Activated effector memory CD4-positive, alpha-beta T cell treated with anti-CD3 and anti-CD28 coated beads, Interleukin-2, amount 50 U/mL, for 16 hours (primary cell): ENCODE measurements around the gene SNRK.

Experiments used
- DNase-seq: peaks from one replicate; pipeline ENCODE4 v3.0.0-alpha.2; 2020

The SNRK gene

DNA sequence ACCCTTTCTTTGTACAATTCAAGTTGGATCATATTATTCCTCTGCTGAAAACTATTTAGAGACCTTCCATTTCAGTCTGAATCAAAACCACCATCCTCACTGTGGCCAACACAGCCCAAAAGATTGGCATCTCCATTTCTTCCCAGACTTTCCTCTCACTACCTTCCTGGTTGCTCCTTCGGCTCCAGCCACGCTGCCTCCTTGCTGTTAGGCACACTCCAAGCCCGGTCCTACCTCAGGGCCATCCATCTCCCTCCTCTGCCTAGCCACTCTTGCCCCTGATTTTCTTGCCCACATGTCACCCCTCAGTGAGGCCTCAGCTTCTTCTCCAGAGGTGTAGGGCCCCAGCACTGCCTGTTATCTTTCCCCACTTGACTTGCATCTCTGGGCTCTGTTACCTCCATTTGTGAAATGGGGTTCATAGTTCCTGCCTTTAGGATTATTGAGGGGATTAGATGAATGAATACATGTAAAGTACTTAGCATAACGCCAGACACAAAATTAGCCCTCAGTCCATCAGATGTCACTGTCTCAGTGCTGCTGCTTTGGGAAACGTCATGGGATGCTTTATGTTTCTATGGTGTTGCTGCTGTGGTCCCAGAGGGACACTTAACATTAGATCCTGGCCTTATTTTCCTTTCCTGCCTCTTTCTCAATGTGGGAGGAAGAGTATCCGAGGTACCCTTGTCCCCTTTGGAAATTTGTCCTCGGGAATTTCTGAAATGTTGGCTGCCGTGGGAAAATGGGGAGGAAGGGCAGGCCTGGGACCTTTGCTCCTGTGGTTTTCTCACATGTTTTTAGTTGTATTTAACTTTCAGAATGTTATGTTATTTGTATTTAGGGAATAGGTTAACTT lies 31.3 kb downstream of the SNRK start:
- no peak for DNase-seq

DNA sequence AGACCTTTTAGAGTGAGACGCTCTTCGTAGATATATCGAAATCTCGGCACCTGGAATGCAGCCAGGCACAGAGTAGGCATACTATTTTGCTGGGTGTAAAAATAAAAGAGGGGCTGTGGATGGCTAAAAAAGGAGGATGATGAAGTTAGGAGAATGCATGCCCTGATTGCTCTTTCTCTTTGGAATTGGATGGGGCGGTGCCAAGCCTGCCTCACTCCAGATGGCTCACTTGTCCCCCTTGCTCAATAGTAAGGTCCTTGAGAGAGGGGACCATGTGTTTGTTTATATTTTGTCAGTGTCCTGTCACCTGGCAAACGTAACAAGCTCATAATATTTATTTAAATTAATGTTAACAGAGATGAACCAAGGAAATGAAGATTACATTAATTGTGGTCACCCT lies 33.0 kb downstream of the SNRK start:
- no peak for DNase-seq

DNA sequence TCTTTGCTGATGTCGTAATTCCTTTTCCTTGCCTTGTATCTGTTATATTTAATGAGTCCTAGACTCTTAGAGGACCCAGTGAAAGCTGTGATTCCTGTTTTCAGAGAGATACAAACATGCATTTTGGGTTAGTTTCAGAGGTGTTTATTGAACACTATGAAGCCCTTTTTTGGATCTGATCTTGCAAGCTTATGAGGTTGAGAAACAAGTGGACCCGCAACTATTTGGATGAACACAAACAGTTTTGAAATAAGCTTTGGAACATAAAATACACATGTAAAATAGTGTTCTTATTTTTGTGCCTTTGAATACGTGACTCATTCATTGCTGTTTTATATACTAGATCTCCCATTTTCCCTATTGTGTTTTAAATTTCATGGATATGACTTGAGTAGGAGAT lies 33.5 kb downstream of the SNRK start:
- no peak for DNase-seq

DNA sequence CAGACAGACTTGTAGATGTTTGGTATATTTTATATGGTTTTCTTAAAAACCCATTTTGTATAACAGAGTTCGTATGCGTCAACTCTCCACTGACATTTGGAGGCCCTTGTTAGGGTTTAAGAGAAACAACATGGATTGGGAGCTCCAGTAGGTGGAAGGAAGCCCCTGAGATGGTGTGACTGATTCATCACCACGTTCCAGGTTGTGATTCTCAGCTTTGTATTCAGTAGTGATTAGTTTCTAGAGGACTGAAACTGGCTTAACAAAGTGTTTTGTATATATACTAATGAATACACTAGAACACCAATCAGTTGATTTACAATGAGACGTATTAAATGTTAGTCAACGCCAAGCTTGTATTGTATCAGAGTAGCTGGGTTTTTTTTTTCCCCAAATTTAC lies 33.9 kb downstream of the SNRK start:
- no peak for DNase-seq

DNA sequence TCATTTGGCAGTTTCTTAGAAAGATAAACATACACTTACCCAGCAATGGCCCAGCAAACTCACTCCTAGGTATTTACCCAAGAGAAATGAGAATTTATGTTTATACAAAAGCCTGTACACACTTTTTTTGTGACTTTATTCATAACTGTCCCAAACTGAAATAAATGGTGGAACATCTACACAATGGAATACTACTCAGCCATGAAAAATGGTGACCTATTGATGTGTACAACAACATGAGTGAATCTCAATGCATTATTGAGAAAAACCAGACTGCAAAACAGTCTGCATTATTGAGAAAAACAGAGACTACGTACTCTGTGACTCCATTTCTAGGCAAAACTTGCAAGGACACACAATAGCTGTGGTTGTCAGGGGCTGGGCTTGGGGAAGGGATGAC lies 37.2 kb downstream of the SNRK start:
- DNase-seq: no peak

DNA sequence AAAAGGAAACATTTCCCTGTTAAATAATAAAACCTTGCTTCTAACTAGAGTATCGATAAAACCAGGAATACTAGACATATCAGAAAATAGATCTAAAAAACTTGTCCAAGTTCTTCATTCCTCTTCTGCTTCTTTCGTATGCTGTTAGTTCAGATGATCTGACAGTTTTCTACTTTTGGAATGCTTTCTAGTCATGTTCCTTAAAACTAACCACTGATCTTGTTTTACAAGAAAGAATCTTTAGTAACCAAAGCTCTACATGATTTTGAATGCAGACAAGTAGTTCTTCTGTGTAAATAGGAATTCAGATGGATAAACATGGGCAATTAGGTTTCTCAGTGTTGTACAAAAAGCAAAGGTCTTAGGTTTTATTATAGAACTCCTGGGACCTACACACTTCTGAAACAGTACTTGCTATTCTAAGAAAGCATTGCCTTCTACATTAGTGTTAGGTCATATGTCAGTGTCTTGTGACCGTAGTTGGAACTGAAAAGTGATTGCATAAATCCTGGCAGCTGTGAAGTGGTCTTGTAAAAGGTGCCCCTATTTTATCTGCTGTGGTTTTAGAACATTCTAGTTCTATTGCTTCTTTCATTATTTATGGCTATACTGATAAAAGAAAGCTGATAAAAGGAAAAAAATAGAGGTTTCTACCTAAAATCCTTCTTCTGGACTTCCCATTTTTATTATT lies 40.7 kb downstream of the SNRK start:
- no peak for DNase-seq

DNA sequence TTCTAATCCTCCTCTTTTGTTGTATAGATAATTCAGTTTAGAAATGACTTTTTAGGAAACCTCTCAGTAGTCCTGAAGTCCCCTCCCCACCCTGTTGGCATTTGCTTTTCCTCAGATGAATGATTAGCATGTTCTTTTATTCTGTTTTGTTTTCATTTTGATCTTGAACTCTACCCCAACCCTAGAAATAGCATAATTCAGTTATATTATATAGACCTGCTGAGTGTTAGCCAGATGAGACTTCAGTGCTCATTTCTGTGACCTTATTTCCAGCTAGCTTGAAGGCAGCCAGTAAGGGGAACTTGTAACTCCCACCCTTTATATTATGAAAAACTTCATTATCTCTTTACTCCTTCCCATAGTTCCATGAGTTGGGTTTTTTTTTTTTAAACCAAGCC lies 41.2 kb downstream of the SNRK start:
- no peak for DNase-seq

DNA sequence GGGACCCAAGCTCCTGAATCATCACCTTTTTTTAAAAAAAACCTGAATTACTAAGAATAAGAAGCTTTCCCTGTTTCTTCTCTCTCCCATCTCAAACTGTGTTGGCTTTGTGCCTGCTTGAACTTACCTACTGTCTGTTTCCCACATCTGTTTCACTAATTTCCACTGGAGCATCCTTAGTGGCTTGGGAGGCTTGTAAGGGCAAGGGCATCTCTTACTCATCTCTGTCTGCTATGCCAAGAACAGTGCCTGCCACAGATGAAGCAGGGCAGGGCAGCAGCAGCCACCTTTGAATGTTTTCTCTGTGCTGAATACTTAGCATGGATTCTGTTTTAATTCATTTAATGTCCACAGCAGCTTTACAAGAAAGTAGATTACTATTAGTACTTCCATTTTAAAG lies 42.3 kb downstream of the SNRK start:
- DNase-seq: no peak

DNA sequence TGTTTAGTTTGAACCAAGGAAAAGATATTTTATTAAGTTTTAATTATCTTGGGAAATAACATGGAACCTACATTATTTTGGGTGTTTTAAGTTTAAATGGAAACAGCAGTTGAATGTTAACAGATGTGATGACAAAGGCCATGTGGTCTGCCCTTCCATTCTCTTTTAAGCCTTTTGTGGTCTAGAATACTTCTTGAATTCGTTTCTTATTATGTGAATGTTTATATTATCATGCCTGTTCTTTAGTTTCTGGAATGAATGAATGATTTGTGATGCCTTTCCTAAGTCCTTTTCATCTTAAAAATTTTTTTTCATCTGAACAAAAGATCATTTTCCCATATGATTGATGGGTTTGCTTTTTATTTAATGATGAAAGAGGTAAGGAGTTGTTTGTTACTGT lies 44.6 kb downstream of the SNRK start:
- no peak for DNase-seq

DNA sequence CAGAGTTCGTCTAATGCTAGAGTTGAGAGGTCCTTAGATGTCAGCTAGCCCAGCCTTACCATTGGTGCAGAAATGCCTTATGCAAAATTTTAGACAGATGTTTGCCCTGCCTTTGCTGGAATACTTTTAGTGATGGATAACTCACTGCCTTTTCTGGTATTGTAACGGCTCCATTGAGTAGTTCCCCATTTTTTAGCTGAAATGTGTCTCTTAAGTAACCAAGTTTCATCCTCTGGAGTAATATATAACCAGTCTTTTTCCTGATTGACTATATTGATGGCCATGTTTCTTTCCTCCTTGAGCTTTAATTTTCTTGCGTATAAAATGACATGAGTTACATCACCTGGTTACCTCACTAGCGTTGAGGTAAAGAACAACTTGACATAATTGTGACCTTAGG lies 45.0 kb downstream of the SNRK start:
- DNase-seq: no peak

DNA sequence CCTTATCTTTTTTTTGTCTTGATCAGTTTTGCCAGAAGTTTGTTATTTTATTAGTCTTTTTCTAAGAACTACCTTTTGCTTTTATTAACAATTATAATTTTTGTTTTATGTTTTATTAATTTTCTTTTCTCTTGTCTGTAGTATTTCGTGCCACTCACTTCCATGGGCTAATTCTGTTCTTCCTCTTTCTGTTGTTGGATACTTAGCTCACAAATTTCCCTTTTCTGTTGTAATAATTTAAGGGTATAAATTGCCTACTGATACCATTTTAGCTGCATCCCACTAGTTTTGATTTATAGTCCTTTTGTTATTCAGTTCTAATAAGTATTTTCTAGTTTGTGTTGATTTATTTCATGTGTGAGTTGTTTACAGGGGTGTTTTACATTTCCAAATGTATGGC lies 48.6 kb downstream of the SNRK start:
- DNase-seq: no peak

DNA sequence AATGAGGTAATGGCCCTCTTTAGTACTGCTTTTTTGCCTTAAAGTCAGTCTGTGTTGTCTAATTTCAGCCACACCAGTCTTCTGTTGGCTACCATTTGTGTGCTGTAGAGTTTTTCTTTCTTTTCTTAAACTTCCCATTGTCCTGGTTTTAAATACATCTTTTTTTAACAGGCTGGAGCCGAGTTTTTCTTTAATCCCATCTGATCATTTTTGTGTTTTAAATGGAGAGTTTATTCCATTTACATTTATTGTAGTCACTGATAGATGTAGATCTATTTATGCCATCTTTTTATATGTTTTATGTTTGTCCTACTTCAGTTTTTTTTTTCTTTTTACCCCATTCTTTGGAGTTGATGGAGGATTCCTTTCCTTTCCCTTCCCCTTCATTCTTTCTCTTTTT lies 49.5 kb downstream of the SNRK start:
- no peak for DNase-seq

DNA sequence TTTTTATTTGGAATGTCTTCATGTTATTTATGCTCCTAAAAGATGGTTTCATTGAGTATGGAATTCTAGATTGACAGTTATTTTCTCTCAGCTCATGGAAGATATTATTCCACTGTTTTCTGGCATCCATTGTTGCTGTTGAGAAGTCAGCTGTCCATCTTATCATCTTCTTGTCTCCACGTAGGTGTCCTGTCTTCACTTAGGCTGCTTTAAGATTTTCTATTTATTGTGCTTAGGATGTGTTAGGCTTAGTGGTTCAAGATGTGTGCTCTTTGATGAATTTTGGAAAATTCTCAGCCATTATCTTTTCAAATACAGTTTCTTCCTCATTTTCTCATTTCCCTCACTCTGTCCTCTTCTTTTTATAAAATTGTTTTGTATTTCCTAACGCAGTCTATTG lies 52.0 kb downstream of the SNRK start:
- DNase-seq: no peak

DNA sequence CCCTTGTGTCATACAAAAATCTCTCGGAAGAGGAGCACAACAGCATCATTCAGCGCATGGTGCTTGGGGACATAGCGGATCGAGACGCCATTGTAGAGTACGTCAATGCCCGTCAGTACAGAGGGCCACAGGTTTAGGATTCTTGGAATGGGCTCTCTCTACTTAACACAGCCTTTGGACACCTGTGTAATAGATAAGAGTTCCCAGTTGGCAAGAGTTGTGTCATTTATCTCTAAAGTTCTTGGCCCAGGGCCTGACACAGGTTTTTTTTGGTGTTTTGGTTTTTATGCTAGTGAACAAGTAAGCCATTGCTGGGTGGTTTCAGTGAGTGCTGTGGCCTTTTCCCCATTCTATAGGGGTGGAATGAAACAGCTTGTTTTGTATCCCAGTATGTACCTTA lies 54.1 kb downstream of the SNRK start:
- no peak for DNase-seq

DNA sequence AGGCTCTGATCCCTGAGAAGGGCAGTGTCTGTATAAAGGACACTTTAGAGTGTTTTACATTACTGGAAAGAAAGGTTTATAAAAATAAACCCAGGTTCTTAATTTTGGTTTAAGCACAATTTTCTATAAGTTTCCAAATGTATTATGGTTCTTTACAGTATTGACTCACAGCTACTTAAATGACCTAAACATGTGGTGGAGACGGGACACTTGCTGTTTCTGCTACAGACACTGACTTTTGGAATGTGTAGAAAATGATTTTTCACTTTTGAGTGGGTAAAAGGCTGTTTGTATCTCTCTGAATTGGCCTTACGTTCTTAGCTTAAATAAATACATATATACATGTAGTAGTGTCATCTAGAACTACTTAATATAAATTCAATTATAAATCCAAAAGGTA lies 55.4 kb downstream of the SNRK start:
- DNase-seq: no peak

DNA sequence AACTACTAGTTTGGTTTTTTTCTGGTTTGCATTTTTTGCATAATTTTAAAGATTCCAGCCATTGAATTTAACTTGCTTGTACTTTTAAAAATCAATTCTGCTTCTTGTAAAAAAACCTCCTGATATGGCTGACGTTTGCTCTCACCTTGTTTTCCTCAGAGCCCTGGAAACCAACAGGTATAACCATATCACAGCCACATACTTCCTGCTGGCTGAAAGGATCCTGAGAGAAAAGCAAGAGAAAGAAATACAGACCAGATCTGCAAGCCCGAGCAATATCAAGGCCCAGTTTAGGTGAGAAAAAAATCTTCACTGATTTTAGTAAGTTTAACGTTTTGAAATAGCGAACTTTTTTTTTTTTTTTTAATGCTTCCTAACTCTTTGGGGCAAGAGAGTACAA lies 56.8 kb downstream of the SNRK start:
- DNase-seq: no peak

DNA sequence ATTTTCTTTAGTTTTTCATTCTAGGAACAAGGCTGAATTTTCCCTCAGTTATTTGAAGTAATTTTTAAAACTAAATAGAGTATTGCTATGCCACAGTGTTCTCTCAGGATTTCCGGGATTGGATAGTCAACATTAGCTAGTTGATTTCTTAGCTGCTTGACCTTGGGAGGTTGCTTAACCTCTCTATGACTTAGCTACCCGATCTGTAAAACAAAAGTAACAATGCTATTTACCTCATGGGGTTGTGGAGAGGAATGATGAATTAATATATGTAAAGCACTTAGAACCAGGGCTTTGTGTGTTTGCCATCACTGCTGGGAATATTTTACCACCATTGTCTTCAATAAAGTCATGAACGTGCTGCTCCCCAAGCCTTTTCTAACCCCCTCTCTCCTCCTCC lies 57.5 kb downstream of the SNRK start:
- no peak for DNase-seq

DNA sequence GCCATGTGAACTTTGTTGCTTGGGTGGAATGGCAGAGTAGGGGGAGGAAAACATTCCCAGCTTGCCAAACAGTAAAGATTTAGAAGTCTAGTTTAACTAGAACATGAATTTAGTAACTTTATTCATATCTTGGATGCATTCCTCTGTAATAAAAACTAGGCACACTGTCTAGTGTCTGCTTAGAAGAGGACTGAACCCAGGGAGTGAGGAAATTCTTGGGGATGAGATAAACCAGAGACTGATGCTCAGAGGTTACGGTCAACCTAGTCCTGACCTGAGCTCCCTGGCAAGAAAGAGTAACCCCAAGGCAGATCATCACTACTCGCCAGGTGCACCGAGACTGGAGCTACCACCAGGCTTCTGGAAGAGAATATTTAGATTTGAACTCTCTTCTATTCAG lies 58.2 kb downstream of the SNRK start:
- no peak for DNase-seq

DNA sequence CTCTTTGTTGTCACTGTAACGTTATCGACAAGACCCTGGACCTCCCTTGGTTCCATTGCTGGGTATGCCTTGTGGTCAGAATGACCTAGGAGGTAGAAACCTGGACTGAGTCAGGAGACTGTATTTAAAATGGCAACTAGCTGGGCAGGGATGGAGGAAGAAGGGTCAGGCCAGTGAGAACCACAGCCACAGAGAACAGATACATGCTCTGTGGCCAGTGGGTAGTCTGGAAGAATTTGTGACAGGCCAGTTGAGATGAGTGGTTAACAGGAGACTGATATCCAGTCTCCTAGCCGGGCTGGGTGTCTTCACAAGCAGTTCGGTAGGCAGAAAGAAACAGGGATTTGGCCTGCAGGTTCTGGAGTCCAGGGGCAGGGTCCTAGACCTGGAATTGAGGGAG lies 58.9 kb downstream of the SNRK start:
- no peak for DNase-seq

DNA sequence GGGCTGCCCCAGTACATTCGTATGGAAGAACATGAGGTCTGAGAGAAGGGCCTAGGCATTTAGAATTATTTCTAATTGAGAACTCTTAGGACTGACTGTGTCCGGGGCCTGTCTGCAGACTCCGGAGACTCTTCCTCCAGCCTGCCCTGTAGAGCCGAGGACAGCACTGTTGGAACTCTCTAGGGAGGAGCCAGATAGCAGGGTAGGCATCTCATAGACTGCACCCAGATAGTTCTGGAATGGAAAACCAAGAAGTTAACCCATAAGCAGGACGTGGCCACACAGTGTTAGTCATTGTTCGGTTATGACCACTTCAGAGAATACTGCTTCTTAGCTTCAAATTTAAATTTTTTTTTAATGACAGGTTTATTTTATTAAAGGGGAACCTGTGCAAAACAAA lies 59.5 kb downstream of the SNRK start:
- no peak for DNase-seq

DNA sequence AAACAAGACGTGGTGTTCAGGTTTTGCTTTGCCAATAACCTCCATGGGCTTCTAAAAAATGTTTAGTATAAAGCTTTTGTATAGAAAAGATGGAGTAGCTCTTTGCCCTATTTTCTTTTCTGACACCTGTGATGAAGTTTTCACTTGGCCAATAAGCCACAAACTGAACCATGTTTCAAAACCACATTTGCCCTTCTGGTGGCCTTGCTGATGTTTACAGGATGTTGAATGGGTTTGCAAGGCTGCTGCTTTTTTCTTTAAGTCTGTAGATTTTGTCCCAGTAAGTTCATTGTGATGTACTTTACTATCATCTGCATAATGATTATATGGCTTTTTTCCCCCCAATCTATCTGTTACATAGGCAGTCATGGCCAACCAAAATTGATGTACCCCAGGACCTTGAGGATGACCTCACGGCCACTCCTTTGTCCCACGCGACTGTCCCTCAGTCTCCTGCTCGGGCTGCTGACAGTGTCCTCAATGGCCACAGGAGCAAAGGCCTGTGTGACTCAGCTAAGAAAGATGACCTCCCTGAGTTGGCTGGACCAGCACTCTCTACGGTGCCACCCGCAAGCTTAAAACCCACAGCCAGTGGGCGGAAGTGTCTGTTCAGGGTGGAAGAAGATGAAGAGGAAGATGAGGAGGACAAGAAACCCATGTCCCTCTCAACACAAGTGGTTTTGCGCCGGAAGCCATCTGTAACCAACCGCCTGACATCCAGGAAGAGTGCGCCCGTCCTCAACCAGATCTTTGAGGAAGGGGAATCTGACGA lies 60.8 kb downstream of the SNRK start:
- no peak for DNase-seq

DNA sequence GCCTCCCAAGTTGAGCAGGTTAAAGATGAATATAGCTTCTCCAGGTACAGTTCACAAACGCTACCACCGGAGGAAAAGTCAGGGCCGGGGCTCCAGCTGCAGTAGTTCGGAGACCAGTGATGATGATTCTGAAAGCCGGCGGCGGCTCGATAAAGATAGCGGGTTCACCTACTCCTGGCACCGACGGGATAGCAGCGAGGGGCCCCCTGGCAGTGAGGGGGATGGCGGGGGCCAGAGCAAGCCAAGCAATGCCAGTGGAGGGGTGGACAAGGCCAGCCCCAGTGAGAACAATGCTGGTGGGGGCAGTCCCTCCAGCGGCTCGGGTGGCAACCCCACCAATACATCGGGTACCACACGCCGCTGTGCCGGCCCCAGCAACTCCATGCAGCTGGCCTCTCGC lies 61.4 kb downstream of the SNRK start:
- DNase-seq: no peak

DNA sequence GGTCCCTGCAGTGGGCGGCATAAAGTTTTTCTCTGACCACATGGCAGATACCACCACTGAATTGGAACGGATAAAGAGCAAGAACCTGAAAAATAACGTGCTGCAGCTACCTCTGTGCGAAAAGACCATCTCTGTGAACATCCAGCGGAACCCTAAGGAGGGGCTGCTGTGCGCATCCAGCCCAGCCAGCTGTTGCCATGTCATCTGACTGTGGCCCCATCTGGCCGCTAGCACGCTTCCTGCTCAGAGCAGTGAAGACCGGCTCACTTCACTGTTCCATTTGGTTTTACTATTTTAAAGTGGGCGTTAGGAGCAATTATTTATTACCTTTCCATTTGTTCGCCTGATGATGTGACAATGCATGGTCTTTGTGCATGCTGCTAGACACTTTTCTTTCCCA lies 62.0 kb downstream of the SNRK start:
- no peak for DNase-seq
